Uterus (tissue), 4 donors: ENCODE results near the gene EED. TPM values are rescaled to one million over a fixed set of nuclear protein-coding genes. Genes with fewer than 3 reads are reported as not detected.

Source experiments
- DNase-seq, 2 donors: peaks; one replicate each; pipeline ENCODE4 v3.0.0-alpha.2; 2019 to 2020
- H3K27ac ChIP-seq, 2 donors: fragments of 200-600 bp; sonication (generic); 1 replicate in 1 of 2; 2 replicates in 1 of 2; pipeline ENCODE4 v1.5.1; 2016 to 2018
- H3K27me3 ChIP-seq, 2 donors: fragments of 200-600 bp; sonication (generic); one replicate each; pipeline ENCODE4 v1.5.1; 2018 to 2019; ENCODE audit warnings: control low read depth in 1 of 2
- H3K36me3 ChIP-seq, 2 donors: fragments of 200-600 bp; sonication (generic); one replicate each; pipeline ENCODE4 v1.5.1; 2019; ENCODE audit warnings: control low read depth in 1 of 2
- H3K4me1 ChIP-seq, 2 donors: fragments of 200-600 bp; sonication (generic); one replicate each; pipeline ENCODE4 v1.5.1; 2018 to 2019; ENCODE audit warnings: control low read depth in 1 of 2
- H3K4me3 ChIP-seq, 2 donors: fragments of 200-600 bp; sonication (generic); 1 replicate in 1 of 2; 2 replicates in 1 of 2; pipeline ENCODE4 v1.5.1; 2018 to 2019; ENCODE audit warnings: mild to moderate bottlenecking in 1 of 2
- H3K9me3 ChIP-seq, 2 donors: fragments of 200-600 bp; sonication (generic); one replicate each; pipeline ENCODE4 v1.5.1; 2019; ENCODE audit warnings: control low read depth in 1 of 2
- POLR2A ChIP-seq, 2 donors: fragments of 450-650 bp; IDR thresholded peaks; one replicate each; pipeline ENCODE4 v1.6.1; 2016; ENCODE audit warnings: antibody characterized with exemption in 2 of 2, mild to moderate bottlenecking in 1 of 2, moderate library complexity in 1 of 2
- intact Hi-C: fragments of 100-400 bp; cut with DNase I; formaldehyde crosslinking; loops from one replicate; pipeline ENCODE4 v1.15.1; 2023; ENCODE audit warnings: low total_unique reads
- total RNA-seq, 4 donors: library from RNA; depleted of rRNA in 3 of 4; stranded (reverse); fragments of >200 nt in 3 of 4; gene quantifications; one replicate each; pipeline versions ENCODE4 v1.1.0 to v1.2.4, GENCODE V29; 2014 to 2023
- TF ChIP-seq, protein P1 (sequence below), 4 experiments: fragments of 200-600 bp in 2 of 4; fragments of 450-650 bp in 2 of 4; sonication (generic) in 2 of 4; IDR thresholded peaks; one replicate each; pipeline ENCODE4 v1.5.1; 2016 to 2019; ENCODE audit warnings: antibody characterized with exemption in 4 of 4, mild to moderate bottlenecking in 2 of 4, moderate library complexity in 1 of 4
- donor health status: DM: yes; HTN: yes; CAD: no.

Gene EED
- total RNA-seq, 4 donors from 2014 or later: 16.4 to 53.8 (median 31.3) TPM

DNA sequence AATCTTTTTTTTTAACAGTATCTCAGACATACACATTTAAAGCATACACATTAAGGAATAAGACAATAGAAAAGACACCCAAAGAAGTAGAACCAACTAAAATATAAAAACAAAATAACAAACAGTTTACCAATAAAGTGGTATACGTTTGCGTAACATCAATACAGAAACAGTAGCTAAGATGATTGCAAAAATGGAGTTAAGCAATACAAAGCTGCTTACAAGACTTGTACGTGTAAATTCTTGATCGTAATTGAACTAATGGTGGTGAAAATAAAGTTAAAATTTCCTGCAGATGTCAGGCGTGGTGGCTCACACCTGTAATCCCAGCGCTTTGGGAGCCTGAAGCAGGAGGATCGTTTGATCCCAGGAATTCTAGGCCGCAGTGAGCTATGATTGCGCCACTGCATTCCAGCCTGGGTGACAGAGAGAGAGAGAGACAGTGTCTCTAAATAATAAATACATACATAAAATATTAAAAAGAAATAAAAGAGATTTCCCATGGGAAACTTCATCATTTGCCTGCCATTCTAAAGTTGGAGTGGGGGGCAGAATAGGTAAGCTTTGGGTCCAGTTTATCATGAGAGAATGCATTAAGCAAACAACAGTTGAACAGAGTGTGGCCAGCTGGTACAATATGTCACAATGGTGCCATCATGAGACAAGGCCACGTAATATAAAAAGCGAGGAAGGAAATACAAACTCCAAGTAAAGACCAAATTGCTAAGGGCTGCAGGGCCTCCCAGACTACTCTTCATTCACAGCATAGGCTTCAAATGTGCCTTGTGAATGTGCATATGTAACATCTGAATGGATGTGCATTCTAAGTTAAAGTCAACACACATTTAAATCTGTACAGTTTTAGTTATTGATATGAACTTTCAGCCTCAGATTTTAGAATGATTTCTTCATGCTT lies 38.9 kb upstream of the EED start:
- Histone ChIP-seq H3K9me3 (no peaks in the 10 kb centered on the region), H3K27me3 (no peaks in the 10 kb centered on the region), H3K36me3 (no peaks in the 10 kb centered on the region), H3K27ac (no peak overlapping the region), H3K4me1 (no peaks in the 10 kb centered on the region), H3K4me3 (no peak overlapping the region)
- no peak for DNase-seq
- intact Hi-C loops: no loop called here
- TF ChIP-seq POLR2A (IDR thresholded peaks at IDR 0.05): no peak
- TF ChIP-seq, protein P1, sequence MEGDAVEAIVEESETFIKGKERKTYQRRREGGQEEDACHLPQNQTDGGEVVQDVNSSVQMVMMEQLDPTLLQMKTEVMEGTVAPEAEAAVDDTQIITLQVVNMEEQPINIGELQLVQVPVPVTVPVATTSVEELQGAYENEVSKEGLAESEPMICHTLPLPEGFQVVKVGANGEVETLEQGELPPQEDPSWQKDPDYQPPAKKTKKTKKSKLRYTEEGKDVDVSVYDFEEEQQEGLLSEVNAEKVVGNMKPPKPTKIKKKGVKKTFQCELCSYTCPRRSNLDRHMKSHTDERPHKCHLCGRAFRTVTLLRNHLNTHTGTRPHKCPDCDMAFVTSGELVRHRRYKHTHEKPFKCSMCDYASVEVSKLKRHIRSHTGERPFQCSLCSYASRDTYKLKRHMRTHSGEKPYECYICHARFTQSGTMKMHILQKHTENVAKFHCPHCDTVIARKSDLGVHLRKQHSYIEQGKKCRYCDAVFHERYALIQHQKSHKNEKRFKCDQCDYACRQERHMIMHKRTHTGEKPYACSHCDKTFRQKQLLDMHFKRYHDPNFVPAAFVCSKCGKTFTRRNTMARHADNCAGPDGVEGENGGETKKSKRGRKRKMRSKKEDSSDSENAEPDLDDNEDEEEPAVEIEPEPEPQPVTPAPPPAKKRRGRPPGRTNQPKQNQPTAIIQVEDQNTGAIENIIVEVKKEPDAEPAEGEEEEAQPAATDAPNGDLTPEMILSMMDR (IDR thresholded peaks at IDR 0.05): no peak

DNA sequence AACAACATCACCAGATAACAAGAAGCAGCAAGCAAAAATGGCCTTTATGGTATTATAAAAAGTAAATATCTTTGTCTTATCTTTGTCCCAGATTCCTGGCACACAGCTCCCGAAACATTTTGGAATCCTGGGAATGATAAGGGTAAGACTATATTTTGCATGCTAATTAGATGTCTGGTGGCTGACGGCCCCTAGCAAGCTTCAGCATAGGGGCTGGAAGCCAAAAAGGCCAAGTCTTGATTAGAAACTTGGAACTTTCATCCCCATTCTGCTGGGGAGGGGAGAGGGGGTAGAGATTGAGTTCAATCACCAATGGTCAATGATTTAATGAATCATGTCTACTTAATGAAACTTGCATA lies 38.2 kb upstream of the EED start:
- Histone ChIP-seq H3K36me3 (no peaks in the 10 kb centered on the region), H3K4me3 (no peak overlapping the region), H3K4me1 (no peaks in the 10 kb centered on the region), H3K9me3 (no peaks in the 10 kb centered on the region), H3K27me3 (no peaks in the 10 kb centered on the region), H3K27ac (no peak overlapping the region)
- intact Hi-C loops: no loop called here
- DNase-seq: no peak
- TF ChIP-seq, protein P1 (IDR thresholded peaks at IDR 0.05): no peak
- TF ChIP-seq POLR2A (IDR thresholded peaks at IDR 0.05): no peak

DNA sequence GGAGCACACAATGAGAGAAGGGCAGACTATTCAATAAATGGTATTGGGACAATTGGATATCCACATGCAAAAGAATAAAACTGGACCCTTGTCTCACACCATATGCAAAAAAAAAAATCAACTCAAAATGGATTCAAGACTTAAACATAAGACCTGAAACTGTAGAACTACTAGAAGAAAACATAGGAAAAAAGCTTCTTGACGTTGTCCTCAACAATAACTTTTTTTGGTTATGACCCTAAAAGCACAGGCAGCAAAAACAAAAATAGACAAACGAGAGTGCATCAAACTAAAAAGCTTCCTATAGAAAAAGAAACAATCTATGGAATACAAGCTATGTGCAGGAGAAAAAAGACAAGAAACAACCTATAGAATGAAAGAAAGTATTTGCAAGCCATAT lies 37.1 kb upstream of the EED start:
- no peaks in the 10 kb centered on the region for H3K36me3 ChIP-seq
- no peak for DNase-seq
- no peaks in the 10 kb centered on the region for H3K27me3 ChIP-seq
- H3K4me1 ChIP-seq: no peaks in the 10 kb centered on the region
- no peak overlapping the region for H3K4me3 ChIP-seq
- no peak overlapping the region for H3K27ac ChIP-seq
- no peaks in the 10 kb centered on the region for H3K9me3 ChIP-seq
- intact Hi-C loops: no loop called here
- no peak for TF ChIP-seq POLR2A (IDR thresholded peaks at IDR 0.05)
- TF ChIP-seq, protein P1 (IDR thresholded peaks at IDR 0.05): no peak

DNA sequence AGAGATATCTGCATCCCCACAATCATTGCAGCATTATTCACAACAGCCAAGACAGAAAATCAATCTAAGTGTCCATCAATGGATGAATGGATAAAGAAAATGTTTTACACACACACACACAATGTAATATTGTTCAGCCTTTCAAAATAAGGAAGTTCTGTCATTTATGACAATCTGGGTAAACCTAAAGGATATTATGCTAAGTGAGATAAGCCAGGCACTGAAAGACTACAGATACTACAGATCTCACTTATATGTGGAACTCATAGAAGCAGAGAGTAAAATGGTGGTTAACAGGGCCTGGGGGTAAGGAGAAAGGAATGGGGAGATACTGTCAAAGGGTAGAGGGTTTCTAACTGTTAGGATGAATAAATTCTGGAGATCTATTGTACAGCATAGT lies 36.0 kb upstream of the EED start:
- DNase-seq: no peak
- H3K27me3 ChIP-seq: no peaks in the 10 kb centered on the region
- no peak overlapping the region for H3K4me3 ChIP-seq
- H3K36me3 ChIP-seq: no peaks in the 10 kb centered on the region
- no peak overlapping the region for H3K27ac ChIP-seq
- TF ChIP-seq, protein P1 (IDR thresholded peaks at IDR 0.05): no peak
- no peak for TF ChIP-seq POLR2A (IDR thresholded peaks at IDR 0.05)
- H3K4me1 ChIP-seq: no peaks in the 10 kb centered on the region
- intact Hi-C loops: no loop called here
- H3K9me3 ChIP-seq: no peaks in the 10 kb centered on the region

DNA sequence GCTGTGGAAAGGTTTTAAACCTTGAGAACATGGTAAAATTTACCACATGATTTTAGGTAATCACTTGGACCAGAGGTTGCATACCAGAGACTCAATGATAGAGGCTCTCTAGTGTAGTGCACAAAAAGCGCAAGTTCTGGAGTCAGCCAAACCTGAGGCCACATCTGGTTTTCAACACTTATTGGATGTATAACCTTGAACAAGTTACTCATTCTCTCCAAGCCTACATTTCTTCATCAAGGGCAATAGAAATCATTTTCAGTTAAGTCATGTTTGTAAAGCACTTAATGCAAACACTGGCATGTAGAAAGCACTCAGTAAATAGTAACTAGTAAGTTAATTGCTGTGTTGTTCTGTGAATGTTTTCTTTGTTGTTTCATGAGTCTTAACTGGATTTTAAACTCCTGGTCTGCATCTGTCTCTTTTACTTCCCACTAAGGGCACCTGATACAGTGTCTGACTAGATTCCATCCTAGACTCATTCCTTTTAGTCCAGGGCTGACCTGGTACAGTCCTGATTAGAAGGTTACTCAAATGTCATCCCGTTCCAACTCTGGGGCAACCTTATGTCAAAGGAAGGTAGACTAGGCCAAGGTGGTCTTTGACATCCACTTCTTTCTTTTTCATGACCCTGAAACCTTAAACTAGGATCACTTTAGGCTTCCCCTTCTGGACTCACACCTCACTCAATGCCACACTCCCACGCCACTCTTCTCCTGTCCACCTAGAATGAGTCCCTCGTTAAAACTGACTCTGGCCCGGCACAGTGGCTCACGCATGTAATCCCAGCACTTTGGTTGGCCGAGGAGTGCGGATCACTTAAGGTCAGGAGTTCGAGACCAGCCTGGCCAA lies 34.5 kb upstream of the EED start:
- H3K27ac ChIP-seq: no peak overlapping the region
- no peak for DNase-seq
- no peaks in the 10 kb centered on the region for H3K27me3 ChIP-seq
- H3K4me3 ChIP-seq: no peak overlapping the region
- no peaks in the 10 kb centered on the region for H3K4me1 ChIP-seq
- TF ChIP-seq, protein P1 (IDR thresholded peaks at IDR 0.05): no peak
- TF ChIP-seq POLR2A (IDR thresholded peaks at IDR 0.05): no peak
- H3K36me3 ChIP-seq: no peaks in the 10 kb centered on the region
- no peaks in the 10 kb centered on the region for H3K9me3 ChIP-seq
- intact Hi-C loops: no loop called here
